Mucosa of gallbladder (tissue), 1 donor: ENCODE data around the gene SLC35F3. TPM values are rescaled to one million over a fixed set of nuclear protein-coding genes. Genes with fewer than 3 reads are reported as not detected.
"Not testable (repeated sequence)": the region's sequence is repeated elsewhere in the genome, so short reads cannot be mapped to it uniquely, and the experiment has no call there.

ENCODE experiments used
- DNase-seq: peaks from one replicate; pipeline ENCODE4 v3.0.0-alpha.2; 2020; ENCODE audit warnings: low spot score
- total RNA-seq: library from RNA; stranded (reverse); gene quantifications from one replicate; pipeline ENCODE4 v1.2.1, GENCODE V29; 2021
- donor health status: DM: no; HTN: no; CAD: no.

SLC35F3 gene
- total RNA-seq, 1 donor from 2014 or later = 0.12 TPM

GRCh38 chr1:234222561-234223280, 318.2 kb downstream of the SLC35F3 start:
- DNase-seq = no peak

DNA sequence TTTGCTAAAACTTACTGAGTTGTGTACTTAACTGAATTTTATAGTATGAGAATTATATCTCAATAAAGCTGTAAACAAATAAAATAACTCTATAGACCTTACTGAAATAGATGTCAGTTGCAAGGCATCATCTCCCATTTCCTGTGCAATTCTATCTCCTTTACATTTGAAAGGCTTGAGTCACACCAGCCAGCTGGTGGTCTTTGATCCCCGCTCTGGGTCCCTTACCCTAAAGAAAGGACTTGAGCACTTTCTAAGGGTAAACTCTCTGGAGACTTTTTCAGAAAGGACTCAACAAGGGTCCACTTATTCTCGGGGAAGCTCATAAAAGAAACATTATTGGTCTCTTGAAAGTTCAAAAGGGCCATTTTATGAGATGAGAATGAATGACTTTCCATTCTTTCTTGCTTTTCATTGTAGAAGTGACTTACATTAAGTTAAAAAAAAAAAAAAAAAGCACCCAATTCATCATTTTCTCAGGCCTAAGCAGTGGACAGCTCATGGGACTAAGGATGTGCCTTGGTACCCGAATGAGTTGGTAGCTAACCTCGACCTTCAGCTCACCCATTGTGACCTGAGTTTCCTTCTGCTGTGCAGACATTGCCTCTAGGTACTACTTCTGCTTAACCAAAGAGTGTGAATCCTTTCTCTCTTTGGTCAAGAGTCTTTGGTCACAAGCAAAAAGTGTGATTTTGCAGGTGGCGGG, 321.8 kb downstream of the SLC35F3 start:
- DNase-seq = no peak

DNA sequence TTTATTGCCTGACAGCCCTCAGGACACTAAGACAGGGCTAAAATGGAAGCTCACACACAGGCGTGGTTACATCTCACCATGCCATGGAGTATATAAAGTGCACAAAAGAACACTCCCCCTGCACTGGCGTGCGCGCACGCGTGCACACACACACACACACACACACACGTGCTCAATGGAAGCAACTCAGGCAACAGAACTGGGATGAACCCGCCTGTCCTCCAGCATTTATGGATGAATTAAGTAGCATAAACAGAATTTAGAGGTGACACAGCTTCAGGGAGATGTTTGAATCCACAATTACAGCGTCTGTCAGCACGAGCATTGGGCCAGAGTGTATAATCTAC, 322.3 kb downstream of the SLC35F3 start:
- DNase-seq = no peak

GRCh38 chr1:234229581-234230387, 325.3 kb downstream of the SLC35F3 start:
- no peak for DNase-seq

GRCh38 chr1:234230414-234230862, 326.0 kb downstream of the SLC35F3 start:
- no peak for DNase-seq

GRCh38 chr1:234231061-234231892, 326.8 kb downstream of the SLC35F3 start:
- DNase-seq = no peak

- no peak for DNase-seq
Measured at GRCh38 chr1:234231893-234232276, 327.4 kb downstream of the SLC35F3 start.

- DNase-seq = no peak
Measured at GRCh38 chr1:234234199-234234598, 329.7 kb downstream of the SLC35F3 start.

- no peak for DNase-seq
Measured at GRCh38 chr1:234235434-234235881, 331.0 kb downstream of the SLC35F3 start.

DNA sequence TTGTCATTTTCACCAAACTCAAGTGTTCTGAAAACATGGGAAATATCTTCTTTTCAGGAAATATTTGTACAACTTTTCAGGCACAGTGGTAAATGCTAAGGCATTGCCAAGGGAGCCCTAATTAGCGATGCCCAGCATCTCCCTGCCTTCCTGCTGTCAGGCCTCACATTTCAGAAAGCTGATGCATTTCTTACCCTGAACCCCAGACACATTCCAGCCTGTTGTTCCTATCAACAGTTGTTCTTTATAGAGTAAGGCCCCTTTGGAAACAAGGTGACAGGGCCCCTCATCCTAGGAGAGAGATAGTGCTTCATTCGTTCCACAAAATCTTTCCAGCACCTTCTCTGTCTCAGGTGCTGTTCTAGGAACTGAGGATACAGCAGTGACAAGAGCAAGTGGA, 332.9 kb downstream of the SLC35F3 start:
- DNase-seq = no peak

DNA sequence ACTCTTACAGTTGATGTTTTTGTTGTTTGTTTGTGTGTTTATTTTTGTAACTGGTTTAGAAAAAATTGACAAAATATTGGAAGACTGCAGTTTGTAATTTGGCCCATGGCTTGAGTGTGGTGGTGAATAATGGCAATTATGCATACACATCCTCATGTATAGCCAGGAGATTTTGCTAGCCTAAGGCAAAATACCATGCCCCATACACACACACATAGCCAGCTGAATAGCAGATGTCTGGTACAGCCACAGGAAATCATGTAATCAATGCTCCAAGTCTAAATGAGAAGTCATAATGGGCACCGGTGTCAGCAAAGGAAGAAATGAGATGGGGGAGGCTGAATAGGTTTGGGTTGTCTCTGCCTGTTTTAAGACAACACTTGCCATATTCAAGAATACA, 333.6 kb downstream of the SLC35F3 start:
- DNase-seq = no peak

DNA sequence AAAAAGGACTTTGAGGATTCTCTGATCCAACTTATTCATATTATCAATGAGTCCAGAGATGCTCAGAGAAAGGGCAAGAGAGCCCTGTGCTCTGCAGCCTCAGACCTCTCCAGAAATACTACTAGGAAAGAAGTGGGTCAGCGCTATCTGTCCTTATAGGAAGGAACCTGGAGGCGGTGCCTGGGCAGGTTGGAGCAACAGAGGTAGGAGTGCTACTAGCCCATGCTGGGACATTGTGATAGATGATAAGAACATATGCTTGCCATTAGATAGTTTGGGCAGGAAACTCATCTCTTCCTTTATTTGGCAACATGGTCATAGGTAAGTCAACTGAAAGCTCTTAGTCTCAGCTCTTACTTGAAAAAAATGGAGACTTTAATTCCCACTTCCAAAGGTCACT, 335.0 kb downstream of the SLC35F3 start:
- DNase-seq = no peak

DNA sequence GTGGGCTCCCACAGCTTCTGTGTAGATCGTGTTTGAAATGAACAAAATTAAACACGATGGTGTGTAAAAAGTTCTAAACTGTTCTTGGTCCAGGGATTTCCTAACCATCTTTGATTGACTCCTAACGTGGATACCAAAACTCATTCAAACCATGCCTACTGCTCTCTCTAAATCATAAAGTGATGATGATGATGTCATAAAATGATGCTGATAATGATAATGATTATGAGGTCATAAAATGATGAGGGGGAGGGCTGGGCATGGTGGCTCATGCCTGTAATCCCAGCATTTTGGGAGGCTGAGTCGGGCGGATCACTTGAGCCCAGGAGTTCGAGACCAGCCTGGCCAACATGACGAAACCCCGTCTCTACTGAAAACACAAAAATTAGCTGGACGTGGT, 335.5 kb downstream of the SLC35F3 start:
- DNase-seq = no peak

DNA sequence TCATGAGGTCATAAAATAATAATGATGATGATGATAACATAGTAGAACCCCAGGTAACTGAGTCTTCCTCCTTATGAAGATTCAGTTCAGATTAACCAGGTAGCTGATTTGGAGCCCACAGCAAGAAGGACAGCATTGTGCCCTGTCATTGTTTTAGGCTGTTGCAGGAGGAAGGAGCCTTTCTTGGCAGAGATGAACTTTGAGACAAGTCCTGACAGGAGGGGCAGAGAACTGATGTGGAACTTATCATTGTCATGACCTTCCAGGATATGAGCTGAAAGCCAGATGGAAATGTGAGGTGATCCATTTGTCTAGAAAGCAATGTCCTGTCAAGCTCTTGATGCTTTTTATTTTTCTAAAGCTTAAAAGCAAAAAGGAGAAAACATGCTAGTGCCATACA, 336.2 kb downstream of the SLC35F3 start:
- no peak for DNase-seq

GRCh38 chr1:234241941-234242490, 337.5 kb downstream of the SLC35F3 start:
- no peak for DNase-seq

GRCh38 chr1:234243521-234244260, 339.2 kb downstream of the SLC35F3 start:
- DNase-seq = no peak

DNA sequence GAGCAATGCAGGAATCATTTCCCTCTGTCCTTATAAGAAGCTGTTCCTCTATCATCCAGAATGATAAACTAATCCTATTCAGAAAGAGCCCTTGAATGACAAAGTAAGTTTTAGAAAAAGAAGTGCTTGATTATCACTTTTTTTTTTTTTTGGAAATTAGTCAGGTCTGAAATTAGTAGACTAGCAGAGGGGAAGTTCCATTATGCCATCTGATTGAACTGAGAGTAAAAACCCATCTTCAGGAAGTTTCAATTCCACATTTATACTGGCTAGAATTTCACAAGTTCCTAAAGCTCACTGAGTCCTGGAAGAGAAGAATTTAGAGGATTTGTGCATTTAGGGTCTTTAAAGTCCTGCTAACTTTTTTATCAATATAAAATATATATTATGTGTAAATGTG, 340.0 kb downstream of the SLC35F3 start:
- DNase-seq = no peak

GRCh38 chr1:234246638-234247116, 342.2 kb downstream of the SLC35F3 start:
- no peak for DNase-seq

GRCh38 chr1:234247746-234248145, 343.3 kb downstream of the SLC35F3 start:
- DNase-seq = not testable (repeated sequence)

GRCh38 chr1:234250747-234251146, 346.3 kb downstream of the SLC35F3 start:
- no peak for DNase-seq
